Measurements from ENCODE around the gene PRUNE2. TPM values are rescaled to one million over a fixed set of nuclear protein-coding genes. Genes with fewer than 3 reads are reported as not detected.

PRUNE2 gene
- total RNA-seq, 1 experiment from 2014 or later, result 0.59 TPM

- Histone ChIP-seq H3K36me3 (ENCODE audit: control insufficient read depth in 1 of 2, insufficient read depth in 2 of 2, low read length in 2 of 2) (no peaks in the 10 kb centered on the region), H2AFZ (ENCODE audit: low read depth, low read length, poor library complexity, severe bottlenecking) (no peak overlapping the region), H3K4me2 (ENCODE audit: low read length) (no peak overlapping the region), H3K4me3 (replicated peaks in 1 of 2; ENCODE audit: low read depth in 1 of 2, low read length in 2 of 2) (no peak overlapping the region), H3K9ac (ENCODE audit: low read length) (no peak overlapping the region), H3K9me2 (ENCODE audit: insufficient read depth) (no peaks in the 10 kb centered on the region), H3K27ac (ENCODE audit: low read depth, low read length) (no peak overlapping the region), H3K9me3 (ENCODE audit: control insufficient read depth in 1 of 2, insufficient read depth in 1 of 2, low read depth in 1 of 2, low read length in 2 of 2) (no peaks in the 10 kb centered on the region), H4K20me1 (ENCODE audit: insufficient read depth) (no peaks in the 10 kb centered on the region), H3K4me1 (ENCODE audit: control insufficient read depth in 1 of 2, insufficient read depth in 2 of 2, low read length in 2 of 2) (no peaks in the 10 kb centered on the region), H3K27me3 (ENCODE audit: insufficient read depth, low read length) (no peaks in the 10 kb centered on the region), H3K79me2 (ENCODE audit: insufficient read depth, low read length) (no peaks in the 10 kb centered on the region)
- ChIA-PET CTCF (no interaction called here), POLR2A (no interaction called here), RAD21 (ENCODE audit: low non-redundant PET in 1 of 2, low total read pairs in 2 of 2, uncharacterized antibody in 2 of 2, unreplicated experiment in 2 of 2) (no interaction called here)
- no TSS peak for BruUV-seq (replicated peaks)
- ATAC-seq (no peak), DNase-seq (ENCODE audit: low read depth, low spot score) (no peak)
- TF ChIP-seq ATF3 (IDR thresholded peaks at IDR 0.05) (no peak), RAD21 (IDR thresholded peaks at IDR 0.05; ENCODE audit: low read depth) (no peak), POLR2AphosphoS5 (IDR thresholded peaks at IDR 0.05; ENCODE audit: low read depth, low read length) (no peak), CBX3 (IDR thresholded peaks at IDR 0.05; ENCODE audit: low read depth) (no peak), ELF1 (IDR thresholded peaks at IDR 0.05; ENCODE audit: borderline replicate concordance, low read depth) (no peak), TCF7L2 (IDR thresholded peaks at IDR 0.05; ENCODE audit: borderline replicate concordance, extremely low read depth, insufficient read depth, insufficient read length) (no peak), EZH2phosphoT487 (IDR thresholded peaks at IDR 0.05; ENCODE audit: borderline replicate concordance) (no peak), CTCF (IDR thresholded peaks at IDR 0.05 in 2 of 3, conservative IDR thresholded peaks at IDR 0.05 in 1 of 3; ENCODE audit: borderline replicate concordance in 1 of 3, insufficient read depth in 1 of 3, low read depth in 2 of 3, low read length in 2 of 3) (no peak), POLR2A (IDR thresholded peaks at IDR 0.05; ENCODE audit: borderline replicate concordance, extremely low read depth, insufficient read depth, insufficient read length) (no peak), REST (IDR thresholded peaks at IDR 0.05; ENCODE audit: low read depth) (no peak), SP1 (IDR thresholded peaks at IDR 0.05; ENCODE audit: low read depth) (no peak), EZH2 (IDR thresholded peaks at IDR 0.05) (no peak), ZNF274 (IDR thresholded peaks at IDR 0.05; ENCODE audit: low read depth, low read length) (no peak), JUND (IDR thresholded peaks at IDR 0.05) (no peak), MAX (IDR thresholded peaks at IDR 0.05) (no peak)
- intact Hi-C loops (cut with micrococcal nuclease), result no loop called here
Observed at GRCh38 chr9:76576344-76576743, 329.6 kb downstream of the PRUNE2 start.

Data from HCT116 (cell line).